Epithelial cell of esophagus (primary cell): ENCODE measurements around the gene REEP1.

Experiments
- DNase-seq: peaks from one replicate; pipeline ENCODE4 v3.0.0; 2010; ENCODE audit warnings: low read depth
- H3K4me3 ChIP-seq: 2 replicates; pipeline ENCODE4 v1.5.1; 2011; ENCODE audit warnings: mild to moderate bottlenecking, low read length, control low read depth
- TF ChIP-seq, protein P1 (sequence below): IDR thresholded peaks from 2 replicates; pipeline ENCODE4 v1.5.1; 2011; ENCODE audit warnings: low read depth, mild to moderate bottlenecking, low read length, control low read depth, inconsistent platforms; ENCODE audit not compliant: insufficient read depth; ENCODE audit errors: missing control alignments

The REEP1 gene

DNA sequence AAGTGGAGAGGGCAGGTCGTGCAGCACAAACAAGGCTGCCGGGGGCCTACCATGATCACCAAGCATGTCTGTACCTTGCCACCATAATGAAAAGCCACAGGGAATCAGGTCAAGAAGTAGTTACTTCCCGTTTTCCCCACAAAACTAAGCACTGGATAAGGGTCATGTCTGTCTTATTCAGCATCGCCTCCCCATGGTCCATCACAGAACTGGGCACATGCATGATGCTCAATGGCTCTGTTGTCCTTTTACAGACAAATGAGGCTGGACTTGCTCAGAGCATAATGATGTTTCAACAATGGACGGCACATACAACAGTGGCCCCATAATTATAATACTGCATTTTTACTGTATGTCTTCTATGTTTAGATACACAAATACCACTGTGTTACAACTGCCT is 27.5 kb downstream of the REEP1 start:
- no peak overlapping the region for H3K4me3 ChIP-seq
- DNase-seq = no peak
- TF ChIP-seq, protein P1, sequence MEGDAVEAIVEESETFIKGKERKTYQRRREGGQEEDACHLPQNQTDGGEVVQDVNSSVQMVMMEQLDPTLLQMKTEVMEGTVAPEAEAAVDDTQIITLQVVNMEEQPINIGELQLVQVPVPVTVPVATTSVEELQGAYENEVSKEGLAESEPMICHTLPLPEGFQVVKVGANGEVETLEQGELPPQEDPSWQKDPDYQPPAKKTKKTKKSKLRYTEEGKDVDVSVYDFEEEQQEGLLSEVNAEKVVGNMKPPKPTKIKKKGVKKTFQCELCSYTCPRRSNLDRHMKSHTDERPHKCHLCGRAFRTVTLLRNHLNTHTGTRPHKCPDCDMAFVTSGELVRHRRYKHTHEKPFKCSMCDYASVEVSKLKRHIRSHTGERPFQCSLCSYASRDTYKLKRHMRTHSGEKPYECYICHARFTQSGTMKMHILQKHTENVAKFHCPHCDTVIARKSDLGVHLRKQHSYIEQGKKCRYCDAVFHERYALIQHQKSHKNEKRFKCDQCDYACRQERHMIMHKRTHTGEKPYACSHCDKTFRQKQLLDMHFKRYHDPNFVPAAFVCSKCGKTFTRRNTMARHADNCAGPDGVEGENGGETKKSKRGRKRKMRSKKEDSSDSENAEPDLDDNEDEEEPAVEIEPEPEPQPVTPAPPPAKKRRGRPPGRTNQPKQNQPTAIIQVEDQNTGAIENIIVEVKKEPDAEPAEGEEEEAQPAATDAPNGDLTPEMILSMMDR = no peak

GRCh38 chr2:86308984-86309695 is 28.3 kb downstream of the REEP1 start:
- TF ChIP-seq, protein P1 = no peak
- no peak for DNase-seq
- H3K4me3 ChIP-seq = no peak overlapping the region

DNA sequence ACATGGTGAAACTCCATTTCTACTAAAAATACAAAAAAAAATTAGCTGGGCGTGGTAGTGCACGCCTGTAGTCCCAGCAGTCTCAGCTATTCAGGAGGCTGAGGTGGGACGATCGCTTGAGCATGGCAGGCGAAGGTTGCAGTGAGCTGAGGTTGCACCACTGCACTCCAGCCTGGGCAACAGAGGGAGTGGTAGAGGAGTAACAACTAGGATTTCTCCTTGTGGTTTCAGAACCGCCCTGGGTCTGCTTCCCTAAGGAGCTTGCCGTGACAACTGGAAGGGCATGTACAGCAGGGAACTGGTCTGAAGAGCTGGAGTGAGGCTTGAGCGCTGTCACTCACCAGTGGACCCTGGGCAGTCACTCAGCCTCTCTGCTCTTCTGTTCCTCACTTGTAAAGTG is 29.1 kb downstream of the REEP1 start:
- TF ChIP-seq, protein P1 = no peak
- no peak for DNase-seq
- no peak overlapping the region for H3K4me3 ChIP-seq

DNA sequence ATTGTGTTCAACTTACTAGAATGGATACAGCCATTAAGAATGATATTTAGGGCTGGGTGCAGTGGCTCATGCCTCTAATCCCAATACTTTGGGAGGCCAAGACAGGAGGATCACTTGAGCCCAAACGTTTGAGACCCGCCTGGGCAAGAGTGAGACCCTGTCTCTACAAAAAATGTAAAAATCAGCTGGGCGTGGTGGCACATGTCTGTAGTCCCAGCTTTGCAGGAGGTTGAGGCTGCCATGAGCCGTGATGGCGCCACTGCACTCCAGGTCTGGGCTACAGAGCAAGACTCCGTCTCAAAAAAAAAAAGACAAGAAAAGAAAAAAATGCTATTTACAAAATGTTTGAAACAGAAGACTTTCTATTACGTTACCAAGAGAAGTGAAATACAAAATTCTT is 30.0 kb downstream of the REEP1 start:
- TF ChIP-seq, protein P1 = no peak
- DNase-seq = no peak
- no peak overlapping the region for H3K4me3 ChIP-seq

- TF ChIP-seq, protein P1 = no peak
- H3K4me3 ChIP-seq = no peak overlapping the region
- DNase-seq = no peak
These were observed 31.5 kb downstream of the REEP1 start for GRCh38 chr2:86305915-86306254.

DNA sequence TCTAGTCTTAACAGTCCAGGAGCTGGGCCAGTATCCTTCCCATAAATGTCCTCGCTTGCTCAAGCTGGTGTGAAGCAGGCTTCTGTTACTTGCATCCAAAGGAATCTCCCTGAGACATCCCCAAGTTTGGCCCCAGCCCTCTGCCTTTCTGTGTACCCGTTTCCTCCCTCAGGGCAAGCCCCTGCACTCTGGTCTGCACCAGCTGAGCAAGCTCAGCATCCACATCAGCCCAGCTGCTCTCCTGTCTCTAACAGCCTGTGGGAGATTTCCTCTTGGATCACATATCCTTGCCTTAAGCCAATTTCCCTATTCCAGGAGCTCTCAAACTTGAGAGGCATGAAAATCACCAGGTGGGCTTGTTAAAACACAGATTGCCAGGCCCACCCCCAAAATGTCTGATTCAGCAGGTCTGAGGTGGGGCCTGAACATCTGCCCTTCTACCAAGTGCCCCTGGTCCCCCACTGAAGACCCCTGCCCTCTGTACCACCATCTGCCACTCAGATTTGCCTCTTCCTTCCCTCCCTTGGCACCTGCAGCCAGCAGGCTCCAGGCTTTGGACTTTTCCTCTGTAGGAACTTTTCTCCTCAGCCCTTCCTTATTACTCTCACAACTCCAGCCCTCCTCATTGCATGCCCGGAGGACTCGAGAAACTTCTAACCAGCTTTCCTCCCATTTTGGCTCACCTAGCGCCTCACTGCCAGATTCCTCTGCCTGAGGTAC is 32.1 kb downstream of the REEP1 start:
- TF ChIP-seq, protein P1 = no peak
- no peak overlapping the region for H3K4me3 ChIP-seq
- DNase-seq = no peak
